ENCODE results near the gene AHRR.
"Not testable (repeated sequence)": the region's sequence is repeated elsewhere in the genome, so short reads cannot be mapped to it uniquely, and the experiment has no call there.

AHRR gene

GRCh38 chr5:478369-478981, 157.0 kb downstream of the AHRR start:
- no peak for DNase-seq

- DNase-seq = no peak
Observed at GRCh38 chr5:478982-479535, 157.5 kb downstream of the AHRR start.

- DNase-seq = no peak
Observed at GRCh38 chr5:479566-480319, 158.2 kb downstream of the AHRR start.

- no peak for DNase-seq
Observed at GRCh38 chr5:481347-481746, 159.8 kb downstream of the AHRR start.

GRCh38 chr5:482021-482420, 160.5 kb downstream of the AHRR start:
- DNase-seq = no peak

- DNase-seq = no peak
Observed at GRCh38 chr5:482506-482905, 161.0 kb downstream of the AHRR start.

GRCh38 chr5:483011-483410, 161.5 kb downstream of the AHRR start:
- DNase-seq = no peak

GRCh38 chr5:483434-484140, 162.1 kb downstream of the AHRR start:
- DNase-seq = no peak

- DNase-seq = no peak
Observed at GRCh38 chr5:484556-484955, 163.0 kb downstream of the AHRR start.

- no peak for DNase-seq
Observed at GRCh38 chr5:485113-485945, 163.8 kb downstream of the AHRR start.

GRCh38 chr5:485946-486491, 164.5 kb downstream of the AHRR start:
- DNase-seq = no peak

- DNase-seq = not testable (repeated sequence)
Observed at GRCh38 chr5:486597-486996, 165.1 kb downstream of the AHRR start.

All from stimulated activated CD4-positive, alpha-beta T cell treated with anti-CD3 and anti-CD28 coated beads, Interleukin-4, amount 100 ng/mL, for 1 hour (primary cell).